CD4-positive, alpha-beta T cell (primary cell): ENCODE measurements around the gene MAGI1. TPM values are rescaled to one million over a fixed set of nuclear protein-coding genes. Genes with fewer than 3 reads are reported as not detected.

Source experiments
- ATAC-seq: fragments of 200-7000 bp; cut with Tn5 transposase; one replicate; pipeline ENCODE4 v1.10.0; 2022; ENCODE audit warnings: mild to moderate bottlenecking; ENCODE audit not compliant: poor library complexity
- CTCF ChIA-PET: fragments of 350-600 bp; sonication (Branson Sonifier 250); formaldehyde crosslinking; loops from one replicate; lab custom pipeline; 2021; ENCODE audit warnings: antibody characterized with exemption, inconsistent platforms; lab: Charles Lee
- POLR2A ChIA-PET: fragments of 350-600 bp; sonication (Branson Sonifier 250); formaldehyde crosslinking; loops from one replicate; lab custom pipeline; 2021; ENCODE audit warnings: antibody characterized with exemption, inconsistent platforms; lab: Charles Lee
- DNase-seq, 14 experiments: peaks; one replicate each; pipeline ENCODE4 v3.0.0-alpha.2; 2013 to 2020; ENCODE audit warnings: mixed read lengths in 2 of 14
- H3K27ac ChIP-seq, 2 donors: one replicate each; pipeline versions ENCODE4 v1.5.1 to v1.7.0; 2013; ENCODE audit warnings: low read length in 2 of 2, low read depth in 1 of 2, mild to moderate bottlenecking in 1 of 2
- H3K27me3 ChIP-seq, 2 experiments: 1 replicate in 1 of 2; 2 replicates in 1 of 2; pipeline versions ENCODE4 v1.6.1 to v1.7.0; 2013; ENCODE audit warnings: low read length in 2 of 2, control low read depth in 1 of 2, mild to moderate bottlenecking in 1 of 2, moderate library complexity in 1 of 2; ENCODE audit not compliant: insufficient read depth in 2 of 2, control insufficient read depth in 1 of 2
- H3K36me3 ChIP-seq: one replicate; pipeline ENCODE4 v1.6.1; 2013; ENCODE audit warnings: low read length, control low read depth; ENCODE audit not compliant: insufficient read depth
- H3K4me1 ChIP-seq: one replicate; pipeline ENCODE4 v1.6.1; 2013; ENCODE audit warnings: low read length, control low read depth; ENCODE audit not compliant: insufficient read depth
- H3K4me3 ChIP-seq: one replicate; pipeline ENCODE4 v1.5.1; 2013; ENCODE audit warnings: mild to moderate bottlenecking, low read length, moderate library complexity
- H3K9me3 ChIP-seq, 2 experiments: 1 replicate in 1 of 2; 2 replicates in 1 of 2; pipeline versions ENCODE4 v1.6.1 to v1.7.0; 2013; ENCODE audit warnings: low read length in 2 of 2, mild to moderate bottlenecking in 2 of 2, control low read depth in 1 of 2, moderate library complexity in 1 of 2; ENCODE audit not compliant: control insufficient read depth in 1 of 2, insufficient read depth in 1 of 2
- H3K27ac Mint-ChIP-seq: one replicate; pipeline ENCODE4 v1.8.0; 2020; ENCODE audit warnings: mixed read lengths
- H3K27me3 Mint-ChIP-seq: one replicate; pipeline ENCODE4 v1.8.0; 2021; ENCODE audit warnings: mixed read lengths
- H3K36me3 Mint-ChIP-seq: one replicate; pipeline ENCODE4 v1.8.0; 2021; ENCODE audit warnings: low read depth, mixed read lengths
- H3K4me1 Mint-ChIP-seq: one replicate; pipeline ENCODE4 v1.8.0; 2021; ENCODE audit warnings: low read depth, mixed read lengths
- H3K4me3 Mint-ChIP-seq: one replicate; pipeline ENCODE4 v1.8.0; 2020; ENCODE audit warnings: mild to moderate bottlenecking, mixed read lengths
- H3K9me3 Mint-ChIP-seq: one replicate; pipeline ENCODE4 v1.8.0; 2020; ENCODE audit warnings: mixed read lengths
- intact Hi-C, 2 experiments: fragments of 100-400 bp; cut with DNase I in 1 of 2; cut with micrococcal nuclease in 1 of 2; formaldehyde crosslinking; loops; one replicate each; pipeline versions ENCODE4 v1.15.1 to v1.9.0; 2023 to 2025; cut with DNase I, micrococcal nuclease
- total RNA-seq, 174 experiments: library from RNA in 2 of 174; stranded (reverse) in 2 of 174; gene quantifications; one replicate each; pipeline ENCODE4 v1.2.3 and lab custom pipeline; 2021 to 2026
- TF ChIP-seq, protein P1 (sequence below): fragments of 200-600 bp; IDR thresholded peaks from one replicate; pipeline ENCODE4 v1.8.0; 2022; ENCODE audit warnings: antibody characterized with exemption, mild to moderate bottlenecking

The MAGI1 gene
- total RNA-seq, 2 experiments from 2014 or later = not detected

DNA sequence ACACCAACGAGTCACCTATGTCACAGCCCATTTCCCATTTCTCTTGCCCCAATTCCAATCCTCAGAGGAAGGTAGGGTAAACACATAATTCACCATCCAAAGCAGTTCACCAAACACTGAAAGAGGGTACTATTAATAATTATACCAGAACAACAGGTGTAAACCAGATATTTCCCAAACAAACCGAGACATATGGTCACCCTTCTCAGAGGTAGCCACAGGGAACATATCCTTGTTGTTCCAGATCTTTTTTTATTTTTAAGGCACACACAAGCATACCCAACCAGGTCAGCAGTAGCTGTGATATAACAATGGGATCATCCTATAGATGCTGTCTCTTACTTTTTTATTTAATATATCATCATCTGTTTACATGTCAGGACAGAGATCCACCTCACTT, 24.7 kb downstream of the MAGI1 start:
- no peaks in the 10 kb centered on the region for H3K9me3 Mint-ChIP-seq
- TF ChIP-seq, protein P1, sequence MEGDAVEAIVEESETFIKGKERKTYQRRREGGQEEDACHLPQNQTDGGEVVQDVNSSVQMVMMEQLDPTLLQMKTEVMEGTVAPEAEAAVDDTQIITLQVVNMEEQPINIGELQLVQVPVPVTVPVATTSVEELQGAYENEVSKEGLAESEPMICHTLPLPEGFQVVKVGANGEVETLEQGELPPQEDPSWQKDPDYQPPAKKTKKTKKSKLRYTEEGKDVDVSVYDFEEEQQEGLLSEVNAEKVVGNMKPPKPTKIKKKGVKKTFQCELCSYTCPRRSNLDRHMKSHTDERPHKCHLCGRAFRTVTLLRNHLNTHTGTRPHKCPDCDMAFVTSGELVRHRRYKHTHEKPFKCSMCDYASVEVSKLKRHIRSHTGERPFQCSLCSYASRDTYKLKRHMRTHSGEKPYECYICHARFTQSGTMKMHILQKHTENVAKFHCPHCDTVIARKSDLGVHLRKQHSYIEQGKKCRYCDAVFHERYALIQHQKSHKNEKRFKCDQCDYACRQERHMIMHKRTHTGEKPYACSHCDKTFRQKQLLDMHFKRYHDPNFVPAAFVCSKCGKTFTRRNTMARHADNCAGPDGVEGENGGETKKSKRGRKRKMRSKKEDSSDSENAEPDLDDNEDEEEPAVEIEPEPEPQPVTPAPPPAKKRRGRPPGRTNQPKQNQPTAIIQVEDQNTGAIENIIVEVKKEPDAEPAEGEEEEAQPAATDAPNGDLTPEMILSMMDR = no peak
- intact Hi-C loops = no loop called here
- H3K36me3 Mint-ChIP-seq = no peaks in the 10 kb centered on the region
- CTCF ChIA-PET = no interaction called here
- no peak for DNase-seq
- Histone ChIP-seq H3K4me3 (no peak overlapping the region), H3K27ac (no peak overlapping the region), H3K9me3 (peaks cover 0 to 2% of the 10 kb centered on the region in 2 experiments), H3K4me1 (no peaks in the 10 kb centered on the region), H3K27me3 (no peaks in the 10 kb centered on the region), H3K36me3 (no peaks in the 10 kb centered on the region)
- no peaks in the 10 kb centered on the region for H3K27me3 Mint-ChIP-seq
- H3K27ac Mint-ChIP-seq = no peak overlapping the region
- H3K4me3 Mint-ChIP-seq = no peak overlapping the region
- ATAC-seq = no peak
- POLR2A ChIA-PET = no interaction called here
- no peaks in the 10 kb centered on the region for H3K4me1 Mint-ChIP-seq

DNA sequence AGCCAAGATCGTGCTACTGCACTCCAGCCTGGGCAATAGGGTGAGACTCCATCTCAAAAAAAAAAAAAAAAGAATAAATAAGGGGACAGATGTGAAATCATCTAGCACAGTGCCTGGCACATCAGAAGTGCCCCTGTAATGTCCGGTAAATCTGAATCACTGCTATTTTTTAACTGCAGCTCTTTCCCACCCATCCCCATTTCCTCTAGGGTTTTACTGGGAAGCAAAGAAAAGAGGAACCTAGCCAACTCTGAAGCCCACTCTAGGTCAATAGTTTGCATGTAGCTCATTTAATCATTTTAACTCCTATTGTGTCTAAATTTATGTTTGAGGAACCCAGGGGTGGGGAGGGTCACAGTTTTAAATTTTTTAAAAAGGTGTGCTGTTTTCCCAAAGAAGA, 26.0 kb downstream of the MAGI1 start:
- intact Hi-C loops = no loop called here
- no peaks in the 10 kb centered on the region for H3K4me1 ChIP-seq
- H3K27ac Mint-ChIP-seq = no peak overlapping the region
- CTCF ChIA-PET = interaction anchor here (0.7 kb wide), 1 partner anchor 75 kb away, joined by 3 read pairs; no protein-coding TSS in a partner anchor
- no peak overlapping the region for H3K4me3 ChIP-seq
- TF ChIP-seq, protein P1 = no peak
- no peaks in the 10 kb centered on the region for H3K36me3 Mint-ChIP-seq
- peaks cover 0 to 5% of the 10 kb centered on the region in 2 experiments for H3K9me3 ChIP-seq
- no peaks in the 10 kb centered on the region for H3K27me3 ChIP-seq
- no peak overlapping the region for H3K4me3 Mint-ChIP-seq
- no peak for DNase-seq
- ATAC-seq = no peak
- H3K9me3 Mint-ChIP-seq = no peaks in the 10 kb centered on the region
- no peaks in the 10 kb centered on the region for H3K4me1 Mint-ChIP-seq
- H3K36me3 ChIP-seq = no peaks in the 10 kb centered on the region
- POLR2A ChIA-PET = no interaction called here
- H3K27ac ChIP-seq = no peak overlapping the region
- peaks cover 3% of the 10 kb centered on the region for H3K27me3 Mint-ChIP-seq

DNA sequence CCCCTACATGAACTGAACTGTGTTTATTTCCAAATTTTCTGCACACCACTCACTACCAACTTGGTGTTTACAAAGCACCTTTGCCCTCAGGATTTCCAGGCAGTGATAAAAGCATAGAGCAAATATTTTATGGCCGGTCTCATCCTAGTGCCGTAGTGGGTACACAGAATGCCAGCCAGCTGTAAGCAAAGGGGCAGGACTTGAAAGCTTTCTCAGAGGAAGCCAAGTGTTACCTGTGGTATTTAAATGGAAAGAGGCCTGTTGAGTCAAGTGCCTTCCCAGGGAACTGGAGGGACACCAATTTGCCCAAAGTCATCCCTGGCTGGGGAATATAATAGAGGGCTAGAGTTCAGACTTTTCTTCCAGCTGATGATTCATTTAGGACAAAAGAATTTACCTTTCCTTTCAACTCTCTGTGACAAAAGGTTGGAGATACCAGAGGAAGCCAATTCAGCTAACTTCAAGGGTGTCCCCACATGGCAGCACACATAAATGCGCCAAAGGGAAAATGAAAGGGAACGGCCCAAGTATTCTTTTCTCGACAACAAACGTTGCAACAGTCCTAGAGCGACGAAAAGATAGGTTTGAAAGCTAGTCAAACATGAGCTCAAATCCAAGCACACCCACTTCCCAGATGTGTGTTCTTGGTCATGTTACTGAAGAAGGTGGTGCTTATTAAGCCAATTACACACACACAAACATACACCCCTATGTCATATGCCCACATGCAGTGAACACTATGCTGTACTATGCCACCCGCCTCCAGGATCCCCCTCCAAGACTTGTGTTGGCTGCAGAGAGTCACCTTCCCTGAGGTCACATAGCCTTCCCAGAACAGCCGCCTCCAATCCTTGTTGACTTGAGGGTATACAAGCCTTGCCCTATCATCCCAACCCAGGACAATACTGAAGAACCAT, 27.7 kb downstream of the MAGI1 start:
- Mint-ChIP-seq H3K36me3 (no peaks in the 10 kb centered on the region), H3K27me3 (peaks cover 9% of the 10 kb centered on the region), H3K27ac (no peak overlapping the region), H3K4me1 (no peaks in the 10 kb centered on the region), H3K9me3 (no peaks in the 10 kb centered on the region), H3K4me3 (no peak overlapping the region)
- H3K4me1 ChIP-seq = no peaks in the 10 kb centered on the region
- H3K27me3 ChIP-seq = no peaks in the 10 kb centered on the region
- peaks cover 0 to 5% of the 10 kb centered on the region in 2 experiments for H3K9me3 ChIP-seq
- TF ChIP-seq, protein P1 = no peak
- ChIA-PET POLR2A (no interaction called here), CTCF (interaction anchor here (0.8 kb wide), 1 partner anchor 9 kb away, joined by 4 read pairs; no protein-coding TSS in a partner anchor)
- no peak overlapping the region for H3K4me3 ChIP-seq
- no peak for ATAC-seq
- DNase-seq = no peak
- no peaks in the 10 kb centered on the region for H3K36me3 ChIP-seq
- H3K27ac ChIP-seq = no peak overlapping the region
- intact Hi-C loops = no loop called here
